Ovary (tissue), 1 donor: Measurements from ENCODE around the gene ACSS1.

ENCODE experiments used
- EP300 ChIP-seq: sonication (generic); formaldehyde crosslinking; IDR thresholded peaks from one replicate; pipeline ENCODE4 v1.6.1; 2017; ENCODE audit warnings: antibody characterized with exemption
- POLR2A ChIP-seq: fragments of 450-650 bp; IDR thresholded peaks from one replicate; pipeline ENCODE4 v1.6.1; 2017; ENCODE audit warnings: antibody characterized with exemption, mild to moderate bottlenecking, moderate library complexity

DNA sequence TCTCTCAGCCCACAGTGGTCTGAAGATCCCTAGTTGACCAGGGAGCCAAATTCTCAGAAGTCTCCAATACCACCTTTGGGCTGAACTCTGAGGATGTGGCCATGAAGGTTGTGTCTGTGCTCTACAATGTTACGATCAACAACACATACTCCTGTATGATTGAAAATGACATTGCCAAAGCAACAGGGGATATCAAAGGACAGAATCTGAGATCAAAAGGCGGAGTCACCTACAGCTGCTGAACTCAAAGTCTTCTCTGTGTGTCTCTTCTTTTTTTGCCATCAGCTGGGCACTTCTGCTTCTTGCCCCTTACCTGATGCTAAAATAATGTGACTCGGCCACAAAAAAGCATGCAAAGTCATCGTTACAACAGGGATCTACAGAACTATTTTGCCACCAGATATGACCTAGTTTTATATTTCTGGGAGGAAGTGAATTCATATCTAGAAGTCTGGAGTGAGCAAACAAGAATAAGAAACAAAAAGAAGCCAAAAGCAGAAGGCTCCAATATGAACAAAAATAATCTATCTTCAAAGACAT lies 41.7 kb upstream of the ACSS1 start:
- no peak for TF ChIP-seq EP300
- no peak for TF ChIP-seq POLR2A
